ENCODE results near the gene TMEM50B. TPM values are rescaled to one million over a fixed set of nuclear protein-coding genes. Genes with fewer than 3 reads are reported as not detected.

The TMEM50B gene
- total RNA-seq, 1 experiment from 2014 or later: 21.5 TPM

GRCh38 chr21:33434770-33435360 is 44.9 kb downstream of the TMEM50B start:
- no peaks in the 10 kb centered on the region for H3K79me2 ChIP-seq (ENCODE audit: low read length)
- peaks cover 44% of the 10 kb centered on the region for H3K36me3 ChIP-seq (ENCODE audit: low read depth, low read length)
- H3K9me3 ChIP-seq (ENCODE audit: low read length): no peaks in the 10 kb centered on the region
- peaks cover 25% of the 10 kb centered on the region for H3K4me1 ChIP-seq (ENCODE audit: insufficient read depth, low read length)
- POLR2A ChIA-PET (ENCODE audit: unreplicated experiment): interaction anchor here (0.5 to 0.6 kb wide), 3 partner anchors 45 to 600 kb away, joined by 3 to 5 read pairs (median 3); no protein-coding TSS in a partner anchor
- no peaks in the 10 kb centered on the region for H3K9me2 ChIP-seq (replicated peaks; ENCODE audit: low read length)
- CTCF ChIA-PET: interaction anchor here (0.9 kb wide), 1 partner anchor 10 kb away, joined by 4 read pairs; no protein-coding TSS in a partner anchor
- DNase-seq (peak; percentile 93), ATAC-seq (peak; percentile 96)
- no peak overlapping the region for H3K4me3 ChIP-seq (ENCODE audit: low read length)
- H3K27ac ChIP-seq (ENCODE audit: low read length): peak overlapping the region; percentile 97
- TF ChIP-seq EZH2phosphoT487 (IDR thresholded peaks at IDR 0.05; ENCODE audit: borderline replicate concordance, low read length): no peak
- TF ChIP-seq EZH2 (IDR thresholded peaks at IDR 0.05; ENCODE audit: low read length, unreplicated experiment): no peak
- TF ChIP-seq, protein P1, sequence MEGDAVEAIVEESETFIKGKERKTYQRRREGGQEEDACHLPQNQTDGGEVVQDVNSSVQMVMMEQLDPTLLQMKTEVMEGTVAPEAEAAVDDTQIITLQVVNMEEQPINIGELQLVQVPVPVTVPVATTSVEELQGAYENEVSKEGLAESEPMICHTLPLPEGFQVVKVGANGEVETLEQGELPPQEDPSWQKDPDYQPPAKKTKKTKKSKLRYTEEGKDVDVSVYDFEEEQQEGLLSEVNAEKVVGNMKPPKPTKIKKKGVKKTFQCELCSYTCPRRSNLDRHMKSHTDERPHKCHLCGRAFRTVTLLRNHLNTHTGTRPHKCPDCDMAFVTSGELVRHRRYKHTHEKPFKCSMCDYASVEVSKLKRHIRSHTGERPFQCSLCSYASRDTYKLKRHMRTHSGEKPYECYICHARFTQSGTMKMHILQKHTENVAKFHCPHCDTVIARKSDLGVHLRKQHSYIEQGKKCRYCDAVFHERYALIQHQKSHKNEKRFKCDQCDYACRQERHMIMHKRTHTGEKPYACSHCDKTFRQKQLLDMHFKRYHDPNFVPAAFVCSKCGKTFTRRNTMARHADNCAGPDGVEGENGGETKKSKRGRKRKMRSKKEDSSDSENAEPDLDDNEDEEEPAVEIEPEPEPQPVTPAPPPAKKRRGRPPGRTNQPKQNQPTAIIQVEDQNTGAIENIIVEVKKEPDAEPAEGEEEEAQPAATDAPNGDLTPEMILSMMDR (conservative IDR thresholded peaks at IDR 0.05; ENCODE audit: low read depth, low read length): no peak
- H3K27me3 ChIP-seq (ENCODE audit: low read length): no peaks in the 10 kb centered on the region
- H3F3A ChIP-seq (ENCODE audit: low read length, unreplicated experiment): peaks cover 12% of the 10 kb centered on the region
- H3K9ac ChIP-seq (ENCODE audit: low read length): peak overlapping the region; percentile 82
- H3K4me2 ChIP-seq (ENCODE audit: low read length): peak overlapping the region; percentile 58
- intact Hi-C loops (cut with micrococcal nuclease): no loop called here
- no peaks in the 10 kb centered on the region for H4K20me1 ChIP-seq (ENCODE audit: low read length)
- no peak overlapping the region for H2AFZ ChIP-seq (ENCODE audit: low read length)
- BruUV-seq (replicated peaks): TSS peak; percentile 18

- Histone ChIP-seq H3F3A (ENCODE audit: low read length, unreplicated experiment) (peaks cover 17% of the 10 kb centered on the region), H3K79me2 (ENCODE audit: low read length) (no peaks in the 10 kb centered on the region), H3K9ac (ENCODE audit: low read length) (peak overlapping the region; percentile 38), H2AFZ (ENCODE audit: low read length) (no peak overlapping the region), H3K4me2 (ENCODE audit: low read length) (peak overlapping the region; percentile 14), H3K9me3 (ENCODE audit: low read length) (no peaks in the 10 kb centered on the region), H3K4me1 (ENCODE audit: insufficient read depth, low read length) (peaks cover 38% of the 10 kb centered on the region), H3K9me2 (replicated peaks; ENCODE audit: low read length) (no peaks in the 10 kb centered on the region), H3K4me3 (ENCODE audit: low read length) (no peak overlapping the region), H3K36me3 (ENCODE audit: low read depth, low read length) (peaks cover 44% of the 10 kb centered on the region), H3K27ac (ENCODE audit: low read length) (peak overlapping the region; percentile 97), H4K20me1 (ENCODE audit: low read length) (no peaks in the 10 kb centered on the region), H3K27me3 (ENCODE audit: low read length) (no peaks in the 10 kb centered on the region)
- ChIA-PET CTCF (interaction anchor here (0.9 kb wide), 1 partner anchor 12 kb away, joined by 4 read pairs; no protein-coding TSS in a partner anchor), POLR2A (ENCODE audit: unreplicated experiment) (no interaction called here)
- ATAC-seq (no peak), DNase-seq (no peak)
- TF ChIP-seq EZH2phosphoT487 (IDR thresholded peaks at IDR 0.05; ENCODE audit: borderline replicate concordance, low read length) (no peak), EZH2 (IDR thresholded peaks at IDR 0.05; ENCODE audit: low read length, unreplicated experiment) (no peak)
- TF ChIP-seq, protein P1 (conservative IDR thresholded peaks at IDR 0.05; ENCODE audit: low read depth, low read length): no peak
- BruUV-seq (replicated peaks): no TSS peak
- intact Hi-C loops (cut with micrococcal nuclease): no loop called here
Observed at GRCh38 chr21:33433425-33434114, 46.2 kb downstream of the TMEM50B start.

GRCh38 chr21:33433001-33433400 is 46.8 kb downstream of the TMEM50B start:
- no peaks in the 10 kb centered on the region for H3K9me3 ChIP-seq (ENCODE audit: low read length)
- no peaks in the 10 kb centered on the region for H3K27me3 ChIP-seq (ENCODE audit: low read length)
- peaks cover 17% of the 10 kb centered on the region for H3F3A ChIP-seq (ENCODE audit: low read length, unreplicated experiment)
- DNase-seq (no peak), ATAC-seq (no peak)
- H3K36me3 ChIP-seq (ENCODE audit: low read depth, low read length): peaks cover 44% of the 10 kb centered on the region
- H3K79me2 ChIP-seq (ENCODE audit: low read length): no peaks in the 10 kb centered on the region
- no peak overlapping the region for H3K9ac ChIP-seq (ENCODE audit: low read length)
- H3K9me2 ChIP-seq (replicated peaks; ENCODE audit: low read length): no peaks in the 10 kb centered on the region
- no peaks in the 10 kb centered on the region for H4K20me1 ChIP-seq (ENCODE audit: low read length)
- POLR2A ChIA-PET (ENCODE audit: unreplicated experiment): no interaction called here
- H3K4me1 ChIP-seq (ENCODE audit: insufficient read depth, low read length): peaks cover 43% of the 10 kb centered on the region
- no peak overlapping the region for H2AFZ ChIP-seq (ENCODE audit: low read length)
- H3K4me2 ChIP-seq (ENCODE audit: low read length): no peak overlapping the region
- TF ChIP-seq EZH2phosphoT487 (IDR thresholded peaks at IDR 0.05; ENCODE audit: borderline replicate concordance, low read length) (no peak), EZH2 (IDR thresholded peaks at IDR 0.05; ENCODE audit: low read length, unreplicated experiment) (no peak)
- TF ChIP-seq, protein P1 (conservative IDR thresholded peaks at IDR 0.05; ENCODE audit: low read depth, low read length): no peak
- BruUV-seq (replicated peaks): no TSS peak
- intact Hi-C loops (cut with micrococcal nuclease): no loop called here
- H3K27ac ChIP-seq (ENCODE audit: low read length): peak overlapping the region; percentile 97
- CTCF ChIA-PET: no interaction called here
- no peak overlapping the region for H3K4me3 ChIP-seq (ENCODE audit: low read length)

All from PC-3 (cell line).